Measurements from ENCODE around the gene DTD1. TPM values are rescaled to one million over a fixed set of nuclear protein-coding genes. Genes with fewer than 3 reads are reported as not detected.
A peak's percentile ranks its signal among the peaks of the same experiment; 100 is the strongest.

Gene DTD1
- total RNA-seq, 1 experiment from 2014 or later, result 57.2 TPM

GRCh38 chr20:18625907-18626655 is 38.2 kb downstream of the DTD1 start:
- Histone ChIP-seq H3K36me3 (no peaks in the 10 kb centered on the region), H3K27ac (no peak overlapping the region), H3K4me1 (replicated peaks) (no peaks in the 10 kb centered on the region; the same call in 1 of the 2 replicates), H3K9me3 (replicated peaks) (no peaks in the 10 kb centered on the region), H3K27me3 (replicated peaks) (no peaks in the 10 kb centered on the region), H3K4me3 (no peak overlapping the region)
- no peak for DNase-seq (ENCODE audit: low read depth in 1 of 2, low spot score in 2 of 2)

- Histone ChIP-seq H3K4me3 (no peak overlapping the region), H3K27me3 (replicated peaks) (no peaks in the 10 kb centered on the region), H3K9me3 (replicated peaks) (no peaks in the 10 kb centered on the region), H3K4me1 (replicated peaks) (no peaks in the 10 kb centered on the region; the same call in 1 of the 2 replicates), H3K36me3 (no peaks in the 10 kb centered on the region), H3K27ac (no peak overlapping the region)
- no peak for DNase-seq (ENCODE audit: low read depth in 1 of 2, low spot score in 2 of 2)
Measured at GRCh38 chr20:18628330-18628920, 40.6 kb downstream of the DTD1 start.

GRCh38 chr20:18632196-18632789 is 44.4 kb downstream of the DTD1 start:
- Histone ChIP-seq H3K4me1 (replicated peaks) (no peaks in the 10 kb centered on the region), H3K27me3 (replicated peaks) (no peaks in the 10 kb centered on the region), H3K36me3 (no peaks in the 10 kb centered on the region), H3K4me3 (no peak overlapping the region), H3K27ac (no peak overlapping the region), H3K9me3 (replicated peaks) (no peaks in the 10 kb centered on the region)
- DNase-seq (ENCODE audit: low read depth in 1 of 2, low spot score in 2 of 2), result peak; percentile 38 to 69

- Histone ChIP-seq H3K4me3 (no peak overlapping the region), H3K36me3 (no peaks in the 10 kb centered on the region), H3K4me1 (replicated peaks) (no peaks in the 10 kb centered on the region), H3K9me3 (replicated peaks) (no peaks in the 10 kb centered on the region), H3K27ac (no peak overlapping the region), H3K27me3 (replicated peaks) (no peaks in the 10 kb centered on the region)
- DNase-seq (ENCODE audit: low read depth in 1 of 2, low spot score in 2 of 2), result no peak
Measured at GRCh38 chr20:18633411-18633810, 45.6 kb downstream of the DTD1 start.

GRCh38 chr20:18634501-18634900 is 46.6 kb downstream of the DTD1 start:
- no peak for DNase-seq (ENCODE audit: low read depth in 1 of 2, low spot score in 2 of 2)
- H3K27ac ChIP-seq, result no peak overlapping the region
- H3K4me3 ChIP-seq, result no peak overlapping the region
- no peaks in the 10 kb centered on the region for H3K9me3 ChIP-seq (replicated peaks)
- H3K27me3 ChIP-seq (replicated peaks), result no peaks in the 10 kb centered on the region
- no peaks in the 10 kb centered on the region for H3K36me3 ChIP-seq
- no peaks in the 10 kb centered on the region for H3K4me1 ChIP-seq (replicated peaks)

- Histone ChIP-seq H3K4me3 (no peak overlapping the region), H3K27me3 (replicated peaks) (no peaks in the 10 kb centered on the region), H3K4me1 (replicated peaks) (no peaks in the 10 kb centered on the region), H3K27ac (no peak overlapping the region), H3K9me3 (replicated peaks) (no peaks in the 10 kb centered on the region), H3K36me3 (no peaks in the 10 kb centered on the region)
- DNase-seq (ENCODE audit: low read depth in 1 of 2, low spot score in 2 of 2), result no peak
Measured at GRCh38 chr20:18635380-18635779, 47.5 kb downstream of the DTD1 start.

- Histone ChIP-seq H3K4me1 (replicated peaks) (no peaks in the 10 kb centered on the region), H3K4me3 (no peak overlapping the region), H3K9me3 (replicated peaks) (no peaks in the 10 kb centered on the region), H3K27me3 (replicated peaks) (no peaks in the 10 kb centered on the region), H3K27ac (no peak overlapping the region), H3K36me3 (no peaks in the 10 kb centered on the region)
- DNase-seq (ENCODE audit: low read depth in 1 of 2, low spot score in 2 of 2), result no peak
Measured at GRCh38 chr20:18637224-18637623, 49.4 kb downstream of the DTD1 start.

- Histone ChIP-seq H3K36me3 (no peaks in the 10 kb centered on the region), H3K27ac (no peak overlapping the region), H3K27me3 (replicated peaks) (no peaks in the 10 kb centered on the region), H3K9me3 (replicated peaks) (no peaks in the 10 kb centered on the region), H3K4me3 (no peak overlapping the region), H3K4me1 (replicated peaks) (no peaks in the 10 kb centered on the region)
- DNase-seq (ENCODE audit: low read depth in 1 of 2, low spot score in 2 of 2), result no peak
Measured at GRCh38 chr20:18638768-18639167, 50.9 kb downstream of the DTD1 start.

GRCh38 chr20:18639501-18639979 is 51.7 kb downstream of the DTD1 start:
- Histone ChIP-seq H3K27me3 (replicated peaks) (no peaks in the 10 kb centered on the region), H3K27ac (no peak overlapping the region), H3K36me3 (no peaks in the 10 kb centered on the region), H3K4me3 (no peak overlapping the region), H3K4me1 (replicated peaks) (no peaks in the 10 kb centered on the region), H3K9me3 (replicated peaks) (no peaks in the 10 kb centered on the region)
- no peak for DNase-seq (ENCODE audit: low read depth in 1 of 2, low spot score in 2 of 2)

- no peak overlapping the region for H3K27ac ChIP-seq
- H3K4me3 ChIP-seq, result no peak overlapping the region
- H3K9me3 ChIP-seq (replicated peaks), result no peaks in the 10 kb centered on the region
- H3K27me3 ChIP-seq (replicated peaks), result no peaks in the 10 kb centered on the region
- no peaks in the 10 kb centered on the region for H3K36me3 ChIP-seq
- peaks cover 6% of the 10 kb centered on the region; the same call in 1 of the 2 replicates for H3K4me1 ChIP-seq (replicated peaks)
- no peak for DNase-seq (ENCODE audit: low read depth in 1 of 2, low spot score in 2 of 2)
Measured at GRCh38 chr20:18645196-18645745, 57.4 kb downstream of the DTD1 start.

- Histone ChIP-seq H3K27ac (no peak overlapping the region), H3K27me3 (replicated peaks) (no peaks in the 10 kb centered on the region), H3K9me3 (replicated peaks) (no peaks in the 10 kb centered on the region), H3K36me3 (no peaks in the 10 kb centered on the region), H3K4me1 (replicated peaks) (peaks cover 6% of the 10 kb centered on the region; the same call in 1 of the 2 replicates), H3K4me3 (no peak overlapping the region)
- no peak for DNase-seq (ENCODE audit: low read depth in 1 of 2, low spot score in 2 of 2)
Measured at GRCh38 chr20:18645851-18646250, 58.0 kb downstream of the DTD1 start.

GRCh38 chr20:18647777-18648176 is 59.9 kb downstream of the DTD1 start:
- H3K27ac ChIP-seq, result no peak overlapping the region
- peaks cover 6% of the 10 kb centered on the region; the same call in 1 of the 2 replicates for H3K4me1 ChIP-seq (replicated peaks)
- no peaks in the 10 kb centered on the region for H3K9me3 ChIP-seq (replicated peaks)
- no peaks in the 10 kb centered on the region for H3K27me3 ChIP-seq (replicated peaks)
- H3K36me3 ChIP-seq, result no peaks in the 10 kb centered on the region
- no peak for DNase-seq (ENCODE audit: low read depth in 1 of 2, low spot score in 2 of 2)
- H3K4me3 ChIP-seq, result no peak overlapping the region

- Histone ChIP-seq H3K4me3 (no peak overlapping the region), H3K4me1 (replicated peaks) (peaks cover 6% of the 10 kb centered on the region; the same call in 1 of the 2 replicates), H3K9me3 (replicated peaks) (no peaks in the 10 kb centered on the region), H3K27me3 (replicated peaks) (no peaks in the 10 kb centered on the region), H3K27ac (no peak overlapping the region), H3K36me3 (no peaks in the 10 kb centered on the region)
- DNase-seq (ENCODE audit: low read depth in 1 of 2, low spot score in 2 of 2), result no peak
Measured at GRCh38 chr20:18650224-18650623, 62.4 kb downstream of the DTD1 start.
